NB4 (cell line): ENCODE data around the gene UNC5C.

Experiments
- DNase-seq: peaks from one replicate; pipeline ENCODE4 v3.0.0; 2010; ENCODE audit warnings: low read depth
- H3K4me3 ChIP-seq: one replicate; pipeline ENCODE4 v1.5.1; 2011; ENCODE audit warnings: mild to moderate bottlenecking, low read depth, low read length, moderate library complexity
- CTCF ChIP-seq: IDR thresholded peaks from one replicate; pipeline ENCODE4 v1.5.1; 2012; ENCODE audit warnings: low read depth, low read length
- MAX ChIP-seq: IDR thresholded peaks from 2 replicates; pipeline ENCODE4 v1.6.1; 2011; ENCODE audit warnings: low read depth, low read length
- MYC ChIP-seq: IDR thresholded peaks from 2 replicates; pipeline ENCODE4 v1.6.1; 2011; ENCODE audit warnings: low read depth, low read length
- POLR2A ChIP-seq: IDR thresholded peaks from 2 replicates; pipeline ENCODE4 v1.6.1; 2011; ENCODE audit warnings: mild to moderate bottlenecking; ENCODE audit not compliant: insufficient read length; ENCODE audit errors: extremely low read depth

UNC5C gene

GRCh38 chr4:95506264-95506663 lies 42.5 kb downstream of the UNC5C start:
- DNase-seq = no peak
- no peak overlapping the region for H3K4me3 ChIP-seq
- TF ChIP-seq MAX = no peak
- TF ChIP-seq CTCF = no peak
- no peak for TF ChIP-seq MYC
- TF ChIP-seq POLR2A = no peak

GRCh38 chr4:95505799-95506198 lies 43.0 kb downstream of the UNC5C start:
- H3K4me3 ChIP-seq = no peak overlapping the region
- DNase-seq = no peak
- no peak for TF ChIP-seq POLR2A
- no peak for TF ChIP-seq CTCF
- no peak for TF ChIP-seq MYC
- no peak for TF ChIP-seq MAX

- H3K4me3 ChIP-seq = no peak overlapping the region
- TF ChIP-seq CTCF (no peak), MYC (no peak), POLR2A (no peak), MAX (no peak)
- no peak for DNase-seq
These were observed 43.6 kb downstream of the UNC5C start for GRCh38 chr4:95505151-95505550.

GRCh38 chr4:95504501-95504900 lies 44.3 kb downstream of the UNC5C start:
- DNase-seq = no peak
- H3K4me3 ChIP-seq = no peak overlapping the region
- TF ChIP-seq POLR2A = no peak
- no peak for TF ChIP-seq MYC
- TF ChIP-seq CTCF = no peak
- TF ChIP-seq MAX = no peak

GRCh38 chr4:95500361-95500760 lies 48.4 kb downstream of the UNC5C start:
- no peak overlapping the region for H3K4me3 ChIP-seq
- TF ChIP-seq CTCF = no peak
- TF ChIP-seq MAX = no peak
- TF ChIP-seq MYC = no peak
- no peak for TF ChIP-seq POLR2A
- no peak for DNase-seq

GRCh38 chr4:95499291-95499696 lies 49.5 kb downstream of the UNC5C start:
- DNase-seq = no peak
- H3K4me3 ChIP-seq = no peak overlapping the region
- TF ChIP-seq MYC (no peak), POLR2A (no peak), MAX (no peak), CTCF (no peak)
